GM19239 (cell line): ENCODE results near the gene FNTB.

Source experiments
- DNase-seq: peaks from one replicate; pipeline ENCODE4 v3.0.0; 2011; ENCODE audit warnings: low spot score; ENCODE audit not compliant: insufficient read length
- FAIRE-seq: peaks from 2 replicates; lab custom pipeline; 2011; peaks lifted over from hg19 to GRCh38; lab: Jason Lieb, UNC

FNTB gene

GRCh38 chr14:65106736-65107135, 120.0 kb downstream of the FNTB start:
- FAIRE-seq = no peak
- no peak for DNase-seq

GRCh38 chr14:65107200-65107599, 120.5 kb downstream of the FNTB start:
- DNase-seq (no peak), FAIRE-seq (no peak)

- FAIRE-seq = no peak
- no peak for DNase-seq
Measured at GRCh38 chr14:65109357-65109756, 122.7 kb downstream of the FNTB start.

GRCh38 chr14:65110525-65110924, 123.8 kb downstream of the FNTB start:
- no peak for DNase-seq

More at GRCh38 chr14:65110525-65110924, 123.8 kb downstream of the FNTB start:
- FAIRE-seq = no peak
